Jurkat, Clone E6-1 (cell line): ENCODE results near the gene ARHGAP18.
"Not testable (repeated sequence)": the region's sequence is repeated elsewhere in the genome, so short reads cannot be mapped to it uniquely, and the experiment has no call there.

ENCODE experiments used
- DNase-seq: peaks from one replicate; pipeline ENCODE4 v3.0.0-alpha.2; 2011; ENCODE audit warnings: low read depth, low spot score
- H3K4me3 ChIP-seq: 2 replicates; pipeline ENCODE4 v1.5.1; 2011; ENCODE audit warnings: mild to moderate bottlenecking, low read length, control low read depth, moderate library complexity

Gene ARHGAP18

DNA sequence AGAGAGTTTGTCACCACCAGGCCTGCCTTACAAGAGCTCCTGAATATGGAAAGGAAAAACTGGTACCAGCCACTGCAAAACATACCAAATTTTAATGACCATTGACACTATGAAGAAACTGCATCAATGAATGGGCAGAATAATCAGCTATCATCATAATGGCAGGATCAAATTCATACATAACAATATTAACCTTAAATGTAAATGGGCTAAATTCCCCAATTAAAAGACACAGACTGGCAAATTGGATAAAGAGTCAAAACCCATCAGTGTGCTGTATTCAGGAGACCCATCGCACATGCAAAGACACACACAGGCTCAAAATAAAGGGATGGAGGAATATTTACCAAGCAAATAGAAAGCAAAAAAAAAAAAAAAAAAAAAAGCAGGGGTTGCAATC lies 139.0 kb downstream of the ARHGAP18 start:
- DNase-seq, H3K4me3 ChIP-seq: not testable (repeated sequence)

DNA sequence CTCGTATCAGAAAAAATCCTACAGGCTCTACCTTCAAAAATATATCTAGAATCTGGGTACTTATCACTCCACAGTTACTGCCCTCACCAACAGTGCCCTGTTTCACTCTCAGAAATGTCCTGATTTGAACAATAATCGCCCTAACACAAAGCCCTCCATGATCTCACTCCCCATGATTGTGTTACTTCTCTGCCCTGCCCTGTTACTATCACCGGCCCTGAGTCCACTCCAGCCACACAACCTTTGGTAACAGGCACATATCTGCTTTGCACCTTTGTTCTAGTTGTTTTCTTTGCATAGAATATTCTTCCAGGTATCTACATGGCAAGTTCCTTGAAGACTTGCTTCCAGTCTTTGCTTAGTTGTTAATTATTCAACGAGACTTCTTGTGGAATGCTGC lies 142.0 kb downstream of the ARHGAP18 start:
- no peak for DNase-seq
- no peak overlapping the region for H3K4me3 ChIP-seq

DNA sequence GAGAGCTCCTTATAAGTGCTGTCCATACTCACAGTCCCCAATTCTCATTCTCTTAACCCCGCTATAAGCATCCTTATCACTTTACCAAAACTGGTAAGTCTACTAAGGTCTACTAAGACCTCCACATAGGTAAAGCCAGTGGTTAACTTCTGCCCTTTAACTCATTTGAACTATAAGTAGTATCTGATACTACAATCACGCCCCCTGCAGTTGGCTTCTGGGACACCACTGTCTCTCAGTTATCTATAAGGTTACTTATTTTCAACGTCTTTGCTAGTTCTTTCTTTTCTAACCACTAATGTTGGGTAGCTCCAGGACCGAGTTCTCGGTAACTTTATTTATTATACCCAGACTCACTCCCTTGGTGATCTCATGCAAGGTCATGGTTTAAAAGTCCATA lies 142.6 kb downstream of the ARHGAP18 start:
- DNase-seq, result peak; percentile 26
- H3K4me3 ChIP-seq, result no peak overlapping the region

DNA sequence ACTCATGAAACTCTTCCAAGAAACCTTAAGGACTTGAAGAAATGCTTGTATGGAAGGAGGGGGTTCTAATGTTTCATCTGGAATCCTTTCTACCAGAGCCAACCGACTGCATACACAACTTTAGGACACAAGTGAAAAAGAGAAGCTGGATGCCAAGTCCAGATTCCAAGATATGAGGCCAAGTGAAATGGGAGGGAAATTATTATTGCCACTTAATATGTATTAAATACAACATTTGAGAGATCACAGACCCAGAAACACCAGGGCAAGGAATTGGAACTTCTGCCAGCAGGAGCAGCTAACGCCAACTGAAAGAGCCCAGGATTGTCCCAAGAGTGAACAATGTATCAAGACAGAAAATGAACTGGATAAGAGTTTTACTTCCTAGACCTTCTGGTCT lies 144.2 kb downstream of the ARHGAP18 start:
- DNase-seq, result no peak
- no peak overlapping the region for H3K4me3 ChIP-seq

DNA sequence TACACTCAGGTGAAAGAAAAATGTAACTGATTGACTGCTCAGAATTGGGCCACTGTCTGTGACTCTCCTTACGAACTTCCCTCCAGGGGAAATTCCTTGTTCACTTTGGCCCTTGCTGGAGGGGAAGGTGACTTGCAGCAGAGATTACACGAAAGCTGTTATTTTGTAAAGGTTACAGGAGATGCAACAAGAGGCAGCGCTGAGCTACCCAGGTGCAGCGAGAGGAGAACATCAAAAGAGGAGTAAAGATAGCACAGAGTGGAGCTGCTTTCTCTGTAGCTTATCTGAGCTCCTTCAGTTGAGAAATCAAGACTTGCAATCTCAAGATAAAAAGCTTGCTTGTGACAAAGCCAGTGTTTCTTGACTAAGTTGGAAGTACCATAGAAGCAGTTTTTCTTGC lies 144.6 kb downstream of the ARHGAP18 start:
- no peak overlapping the region for H3K4me3 ChIP-seq
- peak; percentile 17 for DNase-seq

DNA sequence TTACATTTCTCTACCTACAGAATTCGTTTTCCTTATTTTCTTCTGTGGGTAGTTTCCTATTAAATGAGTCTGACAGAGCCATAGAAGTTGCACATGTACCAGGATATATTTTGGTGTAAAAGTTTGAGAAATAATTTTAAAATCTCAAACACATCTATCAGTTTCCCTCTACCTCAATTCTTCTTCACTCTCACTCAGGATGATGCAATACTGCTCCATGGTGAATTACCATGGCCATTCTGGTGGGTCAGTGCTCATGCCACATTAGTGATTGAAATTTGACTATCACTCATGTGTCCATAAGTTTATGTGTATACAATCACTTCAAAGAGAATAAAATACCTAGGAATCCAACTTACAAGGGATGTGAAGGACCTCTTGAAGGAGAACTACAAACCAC lies 151.7 kb downstream of the ARHGAP18 start:
- no peak for DNase-seq

DNA sequence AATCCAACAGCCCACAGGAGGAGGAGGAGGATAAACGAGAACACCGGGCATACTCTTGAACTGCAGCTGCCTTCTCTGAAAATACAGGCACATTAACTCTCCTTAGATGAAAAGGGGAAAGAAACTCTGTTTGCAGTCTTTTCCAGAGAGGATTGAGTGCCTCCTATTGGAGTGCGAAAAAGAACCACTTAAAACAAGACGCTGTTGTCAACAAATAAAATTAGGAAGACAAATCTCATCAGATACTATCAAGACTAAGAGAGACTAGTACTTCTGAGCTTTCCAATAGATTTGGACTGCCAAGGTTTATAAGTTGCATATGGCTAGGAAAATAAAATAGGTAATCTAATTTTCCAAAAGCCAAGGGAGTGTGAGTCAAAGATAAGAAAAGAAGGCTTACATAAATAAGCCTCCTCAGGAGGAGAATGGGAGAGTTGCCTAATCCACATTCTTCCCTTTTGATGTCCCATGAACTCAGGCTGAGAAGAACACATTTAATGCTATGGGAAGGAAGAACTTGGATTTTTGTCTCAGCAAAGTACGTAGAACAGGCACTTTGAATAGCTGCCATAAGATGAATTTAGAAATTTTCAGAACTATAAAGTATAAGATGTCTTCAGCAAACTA lies 154.7 kb downstream of the ARHGAP18 start:
- DNase-seq, result no peak
- H3K4me3 ChIP-seq, result no peak overlapping the region

More for the DNA sequence above, 151.7 kb downstream of the ARHGAP18 start:
- no peak overlapping the region for H3K4me3 ChIP-seq

DNA sequence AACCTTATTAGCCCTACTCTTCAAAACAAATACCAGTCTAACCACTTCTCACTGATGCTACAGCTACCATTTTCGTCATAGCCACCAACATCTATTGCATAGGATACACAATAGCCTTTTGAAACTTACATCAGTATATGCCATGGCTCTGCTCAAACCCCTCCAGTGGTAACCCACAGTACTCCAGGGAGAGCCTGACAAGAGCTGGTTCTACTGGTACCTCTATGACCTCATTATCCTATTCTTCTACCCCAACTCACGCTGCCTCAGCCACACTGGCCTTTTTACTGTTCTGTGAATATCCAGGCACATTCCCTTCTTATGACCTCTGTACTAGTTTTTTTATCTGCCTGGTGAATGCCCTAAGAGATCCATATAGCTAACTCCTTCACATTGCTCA lies 157.6 kb downstream of the ARHGAP18 start:
- H3K4me3 ChIP-seq, result no peak overlapping the region
- DNase-seq, result no peak

DNA sequence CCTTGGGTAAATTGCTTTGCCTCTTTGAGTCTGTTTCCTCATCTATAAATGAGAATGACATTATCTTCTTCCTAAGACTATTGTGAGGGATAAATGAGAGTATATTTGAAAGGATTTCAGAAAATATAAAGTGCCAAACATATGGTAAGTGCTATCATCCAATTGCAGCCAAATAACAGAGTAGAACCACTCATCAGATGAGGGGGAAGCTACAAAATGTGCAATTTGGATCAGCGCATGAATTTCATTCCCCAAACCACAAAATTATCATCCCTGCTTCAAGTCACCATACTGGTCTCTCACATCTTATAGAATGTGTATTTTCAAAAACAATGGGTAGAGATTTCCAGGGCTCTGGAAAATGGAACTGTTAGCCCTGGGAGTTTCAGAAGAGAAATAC lies 158.5 kb downstream of the ARHGAP18 start:
- H3K4me3 ChIP-seq, result no peak overlapping the region
- DNase-seq, result no peak

DNA sequence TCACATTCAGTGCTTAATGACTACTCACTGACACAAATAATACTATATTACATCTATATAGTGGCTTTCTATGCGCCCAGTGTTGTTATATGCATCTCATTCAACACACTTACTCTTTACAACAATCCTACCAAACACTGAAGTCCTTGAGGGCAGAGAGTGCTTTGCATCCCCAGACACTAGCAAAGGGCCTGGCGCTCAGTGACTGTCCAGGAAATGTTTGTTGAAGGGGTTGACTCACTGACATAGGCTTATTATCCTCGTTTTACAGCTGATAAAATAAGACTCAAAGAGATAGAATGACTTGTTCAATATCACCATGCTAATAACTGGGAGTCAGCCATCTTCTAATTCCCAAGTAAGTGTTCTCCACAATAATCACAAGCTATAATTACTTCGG lies 163.3 kb downstream of the ARHGAP18 start:
- H3K4me3 ChIP-seq, result no peak overlapping the region
- DNase-seq, result no peak

DNA sequence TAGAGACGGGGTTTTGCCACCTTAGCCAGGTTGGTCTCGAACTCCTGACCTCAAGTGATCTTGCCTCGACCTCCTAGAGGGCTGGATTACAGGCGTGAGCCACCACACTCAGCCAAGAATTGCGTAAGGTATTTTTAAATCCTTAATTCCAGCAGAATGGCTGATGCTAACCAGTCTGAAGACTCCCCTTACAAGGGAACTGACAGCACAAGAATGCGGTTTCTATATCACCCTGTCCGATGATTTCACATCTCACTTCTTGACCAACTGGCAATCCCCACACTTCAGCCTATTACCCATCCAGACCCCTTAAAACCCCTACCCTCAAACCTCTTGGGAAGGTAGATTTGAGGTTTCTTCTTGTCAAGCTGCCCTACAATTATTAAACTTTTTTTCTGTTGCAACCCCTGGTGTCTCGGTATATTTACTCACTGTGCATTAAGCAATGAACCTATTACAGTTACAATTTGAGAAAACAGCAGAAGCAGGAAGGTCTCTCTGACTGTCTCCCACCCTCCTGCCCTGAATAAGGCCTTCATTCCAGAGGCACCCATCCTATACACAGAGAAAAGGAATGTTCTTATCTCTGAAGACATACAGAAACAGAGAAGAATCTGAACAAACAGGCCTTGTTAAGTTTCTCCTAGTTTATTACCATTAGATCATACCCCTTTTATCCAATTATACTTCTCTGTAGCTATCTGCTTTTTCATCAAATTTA lies 164.9 kb downstream of the ARHGAP18 start:
- no peak for DNase-seq
- H3K4me3 ChIP-seq, result no peak overlapping the region

DNA sequence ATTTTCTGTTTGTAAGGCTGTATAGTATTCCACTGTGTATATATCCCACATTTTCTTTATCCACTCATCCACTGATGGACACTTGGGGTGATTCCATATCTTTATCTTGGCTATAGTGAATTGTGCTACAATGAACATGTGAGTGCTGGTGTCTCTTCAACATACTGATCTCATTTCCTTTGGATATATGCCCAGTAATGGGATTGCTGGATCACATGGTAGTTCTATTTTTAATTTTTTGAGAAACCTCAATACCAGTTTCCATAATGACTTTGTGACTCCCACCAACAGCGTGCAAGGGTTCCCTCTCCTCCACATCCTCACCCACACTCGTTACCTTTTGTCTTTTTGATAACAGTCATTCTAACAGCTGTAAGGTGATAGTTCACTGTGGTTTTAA lies 166.0 kb downstream of the ARHGAP18 start:
- no peak overlapping the region for H3K4me3 ChIP-seq
- no peak for DNase-seq

DNA sequence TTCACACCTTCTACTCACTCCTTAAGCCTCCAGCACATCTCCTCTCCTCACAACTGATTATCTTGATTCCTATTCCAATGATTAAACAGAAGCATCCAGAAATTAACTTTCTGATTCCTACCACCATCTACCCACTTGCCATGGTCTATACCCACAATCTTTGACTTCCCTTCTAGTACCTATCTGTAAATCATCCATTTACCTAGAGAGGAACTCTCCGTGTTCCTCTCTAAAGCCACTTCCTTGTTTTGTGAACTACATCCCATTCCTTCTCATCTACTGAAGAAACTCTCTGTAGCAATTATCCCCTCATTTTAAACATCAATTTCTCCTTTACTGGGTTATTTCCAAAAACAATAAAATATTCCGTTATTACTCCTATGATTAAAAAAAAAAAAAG lies 167.3 kb downstream of the ARHGAP18 start:
- H3K4me3 ChIP-seq, result no peak overlapping the region
- no peak for DNase-seq

DNA sequence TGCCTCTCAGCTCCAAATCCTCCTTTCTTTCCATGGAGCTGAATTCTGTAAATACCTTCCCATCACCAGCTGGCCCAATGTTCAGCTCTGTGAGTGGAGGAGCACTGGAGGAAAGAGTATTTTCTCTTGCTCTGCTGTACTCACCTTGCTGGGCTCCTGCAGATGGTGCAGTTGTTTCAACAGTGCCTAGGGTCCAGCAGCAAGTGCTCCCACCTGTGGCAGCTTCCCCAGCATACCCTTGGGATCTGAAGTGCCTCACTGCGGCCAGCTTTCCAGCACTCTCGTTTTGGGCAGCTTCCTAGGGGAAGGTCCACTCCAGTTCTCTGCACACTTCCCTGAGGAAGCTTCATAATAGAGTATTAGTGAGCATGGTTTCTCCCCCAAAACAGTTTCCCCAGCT lies 170.9 kb downstream of the ARHGAP18 start:
- no peak for DNase-seq
- no peak overlapping the region for H3K4me3 ChIP-seq

DNA sequence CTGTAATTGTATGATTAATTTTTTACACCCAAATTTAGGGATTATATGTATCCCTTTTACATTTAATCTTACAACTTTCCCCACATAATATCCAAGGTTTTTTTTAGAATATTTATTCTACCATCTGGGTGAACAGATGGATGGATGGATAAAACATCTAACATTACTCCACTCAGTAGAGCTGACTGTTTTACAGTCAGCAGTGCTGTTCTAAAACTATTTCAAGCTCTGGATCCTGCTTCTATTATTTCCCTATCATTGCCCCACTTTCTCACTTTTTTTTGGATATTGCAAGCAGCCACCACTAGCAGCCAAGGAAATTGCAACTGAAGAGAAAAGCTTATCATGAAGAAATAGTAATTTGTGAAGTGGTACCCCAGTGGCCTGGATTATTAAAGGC lies 173.7 kb downstream of the ARHGAP18 start:
- H3K4me3 ChIP-seq, result no peak overlapping the region
- DNase-seq, result no peak

DNA sequence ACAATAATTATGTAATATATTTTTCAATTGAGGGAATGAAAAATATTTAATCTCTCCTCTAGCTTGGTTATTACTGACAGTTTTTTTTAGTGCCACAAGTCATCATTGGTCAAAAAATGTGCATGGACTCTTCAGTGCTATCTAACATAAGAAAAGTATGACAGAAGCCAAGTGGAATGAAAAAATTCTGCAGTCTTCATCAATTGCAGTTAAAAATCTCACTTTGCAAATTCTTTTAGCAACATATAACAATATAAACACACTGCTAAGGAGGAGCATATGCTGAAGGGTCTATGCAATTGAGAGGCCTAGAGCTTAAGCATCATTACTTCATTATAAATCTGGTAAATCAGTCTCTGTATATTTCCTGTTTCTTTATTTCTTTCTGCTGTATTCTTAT lies 175.1 kb downstream of the ARHGAP18 start:
- DNase-seq, result no peak
- H3K4me3 ChIP-seq, result no peak overlapping the region
